ENCODE data around the gene EVI5L.

Gene EVI5L

GRCh38 chr19:7913652-7914051 is 83.6 kb downstream of the EVI5L start:
- DNase-seq = no peak
- Histone ChIP-seq H3K36me3 (peaks cover 31% of the 10 kb centered on the region), H3K4me3 (ENCODE audit: low read depth, low read length) (no peak overlapping the region), H3K27ac (no peak overlapping the region), H3K9me3 (ENCODE audit: severe bottlenecking) (peaks cover 4% of the 10 kb centered on the region), H3K27me3 (ENCODE audit: insufficient read depth, low read depth, severe bottlenecking) (no peaks in the 10 kb centered on the region)
- no peak for TF ChIP-seq CTCF (IDR thresholded peaks at IDR 0.05; ENCODE audit: low read depth, low read length)

GRCh38 chr19:7914099-7914498 is 84.1 kb downstream of the EVI5L start:
- Histone ChIP-seq H3K27me3 (ENCODE audit: insufficient read depth, low read depth, severe bottlenecking) (no peaks in the 10 kb centered on the region), H3K27ac (no peak overlapping the region), H3K4me3 (ENCODE audit: low read depth, low read length) (no peak overlapping the region), H3K36me3 (peaks cover 31% of the 10 kb centered on the region), H3K9me3 (ENCODE audit: severe bottlenecking) (peaks cover 4% of the 10 kb centered on the region)
- TF ChIP-seq CTCF (IDR thresholded peaks at IDR 0.05; ENCODE audit: low read depth, low read length) = no peak
- DNase-seq = peak; percentile 4

Data from WERI-Rb-1 (cell line).